CD14-positive monocyte (primary cell): ENCODE data around the gene TIAM2. TPM values are rescaled to one million over a fixed set of nuclear protein-coding genes. Genes with fewer than 3 reads are reported as not detected.
"Not testable (repeated sequence)": the region's sequence is repeated elsewhere in the genome, so short reads cannot be mapped to it uniquely, and the experiment has no call there.

Source experiments
- DNase-seq, 3 donors: peaks; one replicate each; pipeline ENCODE4 v3.0.0-alpha.2; 2011 to 2022
- H2AFZ ChIP-seq: 2 replicates; pipeline ENCODE4 v1.6.0; 2012; ENCODE audit warnings: mild to moderate bottlenecking, low read depth, low read length, inconsistent platforms; ENCODE audit not compliant: insufficient read depth, poor library complexity, severe bottlenecking
- H3K27ac ChIP-seq, 2 donors: 1 replicate in 1 of 2; 2 replicates in 1 of 2; pipeline ENCODE4 v1.5.1; 2012 to 2013; ENCODE audit warnings: low read length in 2 of 2, control low read depth in 1 of 2, inconsistent platforms in 1 of 2, low read depth in 1 of 2, mild to moderate bottlenecking in 1 of 2
- H3K27me3 ChIP-seq, 2 donors: one replicate each; pipeline versions ENCODE4 v1.6.0 to v1.6.1; 2011 to 2013; ENCODE audit warnings: low read length in 2 of 2; ENCODE audit not compliant: control insufficient read depth in 2 of 2, insufficient read depth in 2 of 2
- H3K36me3 ChIP-seq, 2 donors: replicated peaks in 1 of 2; 1 replicate in 1 of 2; 2 replicates in 1 of 2; pipeline versions ENCODE4 v1.5.1 to v1.6.1; 2012 to 2013; ENCODE audit warnings: low read length in 2 of 2, control low read depth in 1 of 2, inconsistent platforms in 1 of 2, mild to moderate bottlenecking in 1 of 2; ENCODE audit not compliant: insufficient read depth in 2 of 2, control insufficient read depth in 1 of 2
- H3K4me1 ChIP-seq, 2 donors: 1 replicate in 1 of 2; 2 replicates in 1 of 2; pipeline versions ENCODE4 v1.5.1 to v1.6.1; 2012 to 2013; ENCODE audit warnings: low read length in 2 of 2, control low read depth in 1 of 2, inconsistent platforms in 1 of 2, mild to moderate bottlenecking in 1 of 2, moderate library complexity in 1 of 2; ENCODE audit not compliant: insufficient read depth in 2 of 2, control insufficient read depth in 1 of 2
- H3K4me2 ChIP-seq: replicated peaks from 2 replicates; pipeline ENCODE3; 2012; ENCODE audit warnings: low read length, moderate library complexity, mild to moderate bottlenecking; ENCODE audit not compliant: poor library complexity, severe bottlenecking; ENCODE audit errors: extremely low read depth
- H3K4me3 ChIP-seq, 3 experiments: fragments of 200-600 bp in 1 of 3; sonication (generic) in 1 of 3; replicated peaks in 1 of 3; 1 replicate in 2 of 3; 2 replicates in 1 of 3; pipeline ENCODE4 v1.5.1; 2011 to 2013; ENCODE audit warnings: low read length in 3 of 3, mild to moderate bottlenecking in 3 of 3, control low read depth in 2 of 3, low read depth in 2 of 3, inconsistent platforms in 1 of 3, moderate library complexity in 1 of 3
- H3K79me2 ChIP-seq: 2 replicates; pipeline ENCODE4 v1.6.0; 2012; ENCODE audit warnings: mild to moderate bottlenecking, control low read depth, inconsistent platforms, low read length, moderate library complexity; ENCODE audit not compliant: insufficient read depth
- H3K9ac ChIP-seq: 2 replicates; pipeline ENCODE4 v1.6.0; 2017; ENCODE audit warnings: low read length, mild to moderate bottlenecking; ENCODE audit not compliant: insufficient read depth, poor library complexity, severe bottlenecking
- H3K9me3 ChIP-seq, 2 donors: replicated peaks in 1 of 2; 1 replicate in 1 of 2; 2 replicates in 1 of 2; pipeline versions ENCODE4 v1.5.1 to v1.6.1; 2012 to 2013; ENCODE audit warnings: low read length in 2 of 2, control low read depth in 1 of 2; ENCODE audit not compliant: control insufficient read depth in 1 of 2, insufficient read depth in 1 of 2
- H4K20me1 ChIP-seq: 2 replicates; pipeline ENCODE4 v1.6.0; 2012; ENCODE audit warnings: mild to moderate bottlenecking, low read length, control low read depth, moderate library complexity; ENCODE audit not compliant: insufficient read depth
- H3K27ac Mint-ChIP-seq, 7 donors: one replicate each; pipeline ENCODE4 v1.8.0; 2020; ENCODE audit warnings: mild to moderate bottlenecking in 7 of 7, mixed read lengths in 7 of 7, moderate library complexity in 6 of 7, inconsistent platforms in 2 of 7
- H3K27me3 Mint-ChIP-seq, 3 donors: one replicate each; pipeline ENCODE4 v1.8.0; 2021 to 2022; ENCODE audit warnings: low read depth in 3 of 3, mild to moderate bottlenecking in 3 of 3, mixed read lengths in 3 of 3, moderate library complexity in 3 of 3, inconsistent platforms in 1 of 3
- H3K36me3 Mint-ChIP-seq, 2 donors: one replicate each; pipeline ENCODE4 v1.8.0; 2020; ENCODE audit warnings: mixed read lengths in 2 of 2, inconsistent platforms in 1 of 2, mild to moderate bottlenecking in 1 of 2
- H3K4me1 Mint-ChIP-seq: one replicate; pipeline ENCODE4 v1.8.0; 2020; ENCODE audit warnings: mild to moderate bottlenecking, mixed read lengths
- H3K4me3 Mint-ChIP-seq, 2 donors: one replicate each; pipeline ENCODE4 v1.8.0; 2020; ENCODE audit warnings: mild to moderate bottlenecking in 2 of 2, mixed read lengths in 2 of 2, moderate library complexity in 1 of 2
- H3K9me3 Mint-ChIP-seq, 7 donors: one replicate each; pipeline ENCODE4 v1.8.0; 2020 to 2022; ENCODE audit warnings: mixed read lengths in 7 of 7, mild to moderate bottlenecking in 6 of 7, moderate library complexity in 6 of 7, inconsistent platforms in 2 of 7
- CTCF ChIP-seq: fragments of 200-600 bp; IDR thresholded peaks from one replicate; pipeline ENCODE4 v1.8.0; 2022; ENCODE audit warnings: antibody characterized with exemption, mild to moderate bottlenecking
- WGBS: methylation state at CpG from one replicate; pipeline ENCODE4 v1.1.5; 2013; ENCODE audit warnings: missing lambda C conversion rate; ENCODE audit not compliant: insufficient coverage; 5-methylcytosine and 5-hydroxymethylcytosine counted together
- intact Hi-C, 2 donors: fragments of 100-400 bp; cut with micrococcal nuclease; formaldehyde crosslinking; loops; one replicate each; pipeline versions ENCODE4 v1.15.0 to v1.15.1; 2023
- polyA plus RNA-seq, 3 donors: library from polyadenylated mRNA; depleted of rRNA in 1 of 3; unstranded in 2 of 3; stranded (reverse) in 1 of 3; fragments of 300-500 nt in 2 of 3; fragments of >200 nt in 1 of 3; fragmentation: Illumina TruSeq in 2 of 3; gene quantifications; 1 replicate in 2 of 3; 2 replicates in 1 of 3; pipeline ENCODE4 v1.2.3, GENCODE V29; 2012 to 2021

Gene TIAM2
- polyA plus RNA-seq, 3 donors = 0.25 to 4.2 (median 0.67) TPM

DNA sequence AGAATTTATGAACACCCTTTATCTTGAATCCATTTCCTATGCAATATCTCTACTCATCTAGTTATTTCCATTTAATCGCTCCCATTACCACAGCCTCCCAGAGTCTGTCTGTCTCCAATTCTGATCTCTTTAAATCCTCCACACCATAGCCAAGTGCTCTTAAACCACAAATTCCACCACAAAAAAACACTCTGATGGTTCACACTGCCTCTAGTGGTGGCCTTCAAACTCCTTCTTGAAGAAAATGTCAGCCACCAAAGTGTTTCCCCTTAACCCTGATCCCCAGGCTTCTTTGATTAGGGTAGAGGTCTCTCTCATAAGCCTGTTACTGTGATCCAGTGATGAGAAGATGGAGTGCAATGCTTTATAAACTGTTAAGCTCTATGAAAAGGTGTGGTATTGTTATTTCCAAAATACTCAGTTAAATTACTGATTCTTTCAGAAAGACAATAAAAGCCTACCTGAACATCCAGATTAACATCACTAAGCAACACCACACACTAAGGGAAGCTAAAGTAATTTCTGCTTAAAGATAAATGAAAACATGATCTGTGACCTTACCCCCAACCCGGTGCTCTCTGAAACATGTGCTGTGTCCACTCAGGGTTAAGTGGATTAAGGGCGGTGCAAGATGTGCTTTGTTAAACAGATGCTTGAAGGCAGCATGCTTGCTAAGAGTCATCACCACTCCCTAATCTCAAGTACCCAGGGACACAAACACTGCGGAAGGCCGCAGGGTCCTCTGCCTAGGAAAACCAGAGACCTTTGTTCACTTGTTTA, 273.2 kb downstream of the TIAM2 start:
- H3K4me1 Mint-ChIP-seq, H3K4me3 Mint-ChIP-seq, H3K9ac ChIP-seq, H3K9me3 ChIP-seq, H3K27ac ChIP-seq, H3K9me3 Mint-ChIP-seq, H3K27me3 ChIP-seq, H3K4me1 ChIP-seq, H4K20me1 ChIP-seq, H3K27me3 Mint-ChIP-seq, H3K4me2 ChIP-seq, H3K4me3 ChIP-seq, H2AFZ ChIP-seq, H3K79me2 ChIP-seq: not testable (repeated sequence)
- DNase-seq = peak; percentile 6 to 27 (median 23)
- H3K36me3 ChIP-seq = peaks cover 8 to 23% of the 10 kb centered on the region in 2 donors
- TF ChIP-seq CTCF = peak; percentile 59
- H3K27ac Mint-ChIP-seq = peak overlapping the region in 1 of 7 donors; percentile 1
- intact Hi-C loops = loop anchor here in 1 of 2 donors (10.0 kb wide), 1 partner anchor 343 kb away; no protein-coding TSS in a partner anchor
- 100% methylated on average over 1 of the region's 5 CpGs for WGBS
- peaks cover 20 to 34% of the 10 kb centered on the region in 2 donors for H3K36me3 Mint-ChIP-seq

GRCh38 chr6:155269765-155270164, 274.6 kb downstream of the TIAM2 start:
- no peaks in the 10 kb centered on the region for H3K27me3 ChIP-seq
- H3K4me2 ChIP-seq = no peak overlapping the region
- H3K79me2 ChIP-seq = no peaks in the 10 kb centered on the region
- intact Hi-C loops = loop anchor here in 1 of 2 donors (10.0 kb wide), 1 partner anchor 345 kb away; no protein-coding TSS in a partner anchor
- 94% methylated on average over 2 of the region's 3 CpGs for WGBS
- no peak for TF ChIP-seq CTCF
- H3K9me3 ChIP-seq = no peaks in the 10 kb centered on the region
- no peak overlapping the region for H3K4me3 ChIP-seq
- no peak overlapping the region for H3K9ac ChIP-seq
- H3K36me3 ChIP-seq = peaks cover 11% of the 10 kb centered on the region in 2 donors
- no peak overlapping the region for H2AFZ ChIP-seq
- Mint-ChIP-seq H3K36me3 (peaks cover 20 to 36% of the 10 kb centered on the region in 2 donors), H3K4me3 (no peak overlapping the region), H3K9me3 (peaks cover 0 to 2% (median 0%) of the 10 kb centered on the region in 7 donors), H3K27ac (no peak overlapping the region), H3K27me3 (peaks cover 0 to 1% (median 0%) of the 10 kb centered on the region in 3 donors), H3K4me1 (no peaks in the 10 kb centered on the region)
- no peaks in the 10 kb centered on the region for H3K4me1 ChIP-seq
- no peaks in the 10 kb centered on the region for H4K20me1 ChIP-seq
- no peak overlapping the region for H3K27ac ChIP-seq
- no peak for DNase-seq
